ENCODE results near the gene MMP11. TPM values are rescaled to one million over a fixed set of nuclear protein-coding genes. Genes with fewer than 3 reads are reported as not detected.
A peak's percentile ranks its signal among the peaks of the same experiment; 100 is the strongest.

The MMP11 gene
- total RNA-seq, 1 donor from 2014 or later = 9.9 TPM

GRCh38 chr22:23781065-23781464 lies 8.4 kb downstream of the MMP11 start:
- no peak for DNase-seq (ENCODE audit: low read depth, low spot score)

- no peak for DNase-seq (ENCODE audit: low read depth, low spot score)
Measured at GRCh38 chr22:23781511-23782183, 9.0 kb downstream of the MMP11 start.

GRCh38 chr22:23782252-23782651 lies 9.6 kb downstream of the MMP11 start:
- DNase-seq (ENCODE audit: low read depth, low spot score) = no peak

GRCh38 chr22:23782703-23783102 lies 10.1 kb downstream of the MMP11 start:
- no peak for DNase-seq (ENCODE audit: low read depth, low spot score)

GRCh38 chr22:23783265-23784150 lies 10.9 kb downstream of the MMP11 start:
- DNase-seq (ENCODE audit: low read depth, low spot score) = no peak

GRCh38 chr22:23784215-23784732 lies 11.6 kb downstream of the MMP11 start:
- DNase-seq (ENCODE audit: low read depth, low spot score) = no peak

- no peak for DNase-seq (ENCODE audit: low read depth, low spot score)
Measured at GRCh38 chr22:23786261-23786710, 13.6 kb downstream of the MMP11 start.

GRCh38 chr22:23786752-23787599 lies 14.3 kb downstream of the MMP11 start, which contains the start of gene SMARCB1:
TSS of gene SMARCB1 (plus strand) at chr22:23786966. CDS start at chr22:23787170, 204 bp downstream.
- DNase-seq (ENCODE audit: low read depth, low spot score) = peak; percentile 60

- no peak for DNase-seq (ENCODE audit: low read depth, low spot score)
Measured at GRCh38 chr22:23787600-23787896, 14.9 kb downstream of the MMP11 start.

- DNase-seq (ENCODE audit: low read depth, low spot score) = no peak
Measured at GRCh38 chr22:23787910-23788309, 15.3 kb downstream of the MMP11 start.

- no peak for DNase-seq (ENCODE audit: low read depth, low spot score)
Measured at GRCh38 chr22:23789121-23789520, 16.5 kb downstream of the MMP11 start.

GRCh38 chr22:23789638-23790037 lies 17.0 kb downstream of the MMP11 start:
- DNase-seq (ENCODE audit: low read depth, low spot score) = no peak

- DNase-seq (ENCODE audit: low read depth, low spot score) = no peak
Measured at GRCh38 chr22:23790819-23791737, 18.4 kb downstream of the MMP11 start.

GRCh38 chr22:23791738-23792645 lies 19.3 kb downstream of the MMP11 start:
- no peak for DNase-seq (ENCODE audit: low read depth, low spot score)

- DNase-seq (ENCODE audit: low read depth, low spot score) = no peak
Measured at GRCh38 chr22:23793326-23793725, 20.7 kb downstream of the MMP11 start.

GRCh38 chr22:23796461-23796860 lies 23.8 kb downstream of the MMP11 start:
- DNase-seq (ENCODE audit: low read depth, low spot score) = no peak

GRCh38 chr22:23800297-23801237 lies 27.9 kb downstream of the MMP11 start:
- no peak for DNase-seq (ENCODE audit: low read depth, low spot score)

GRCh38 chr22:23801238-23801821 lies 28.7 kb downstream of the MMP11 start:
- DNase-seq (ENCODE audit: low read depth, low spot score) = no peak

Data from pulmonary artery endothelial cell (primary cell).